Mucosa of gallbladder (tissue), 1 donor: ENCODE results near the gene MRPL20. TPM values are rescaled to one million over a fixed set of nuclear protein-coding genes. Genes with fewer than 3 reads are reported as not detected.
"Not testable (repeated sequence)": the region's sequence is repeated elsewhere in the genome, so short reads cannot be mapped to it uniquely, and the experiment has no call there.

Experiments
- DNase-seq: peaks from one replicate; pipeline ENCODE4 v3.0.0-alpha.2; 2020; ENCODE audit warnings: low spot score
- total RNA-seq: library from RNA; stranded (reverse); gene quantifications from one replicate; pipeline ENCODE4 v1.2.1, GENCODE V29; 2021
- donor health status: DM: no; HTN: no; CAD: no.

MRPL20 gene
- total RNA-seq, 1 donor from 2014 or later, result 99.2 TPM

GRCh38 chr1:1437033-1437903, 30.2 kb upstream of the MRPL20 start:
- DNase-seq, result no peak

- DNase-seq, result no peak
Observed at GRCh38 chr1:1436630-1437032, 29.5 kb upstream of the MRPL20 start.

GRCh38 chr1:1435911-1436629, 29.0 kb upstream of the MRPL20 start:
- DNase-seq, result no peak

GRCh38 chr1:1435106-1435903, 28.2 kb upstream of the MRPL20 start, which contains the start of gene VWA1:
VWA1 (plus strand) TSS chr1:1435690; CDS start chr1:1435749, 59 bp downstream.
- DNase-seq, result peak; percentile 65

GRCh38 chr1:1434824-1435105, 27.7 kb upstream of the MRPL20 start:
- DNase-seq, result no peak

GRCh38 chr1:1434131-1434823, 27.2 kb upstream of the MRPL20 start:
- peak; percentile 41 for DNase-seq

GRCh38 chr1:1433804-1434130, 26.7 kb upstream of the MRPL20 start:
- DNase-seq, result no peak

GRCh38 chr1:1432951-1433803, 26.1 kb upstream of the MRPL20 start:
- DNase-seq, result peak; percentile 78

GRCh38 chr1:1432274-1432950, 25.3 kb upstream of the MRPL20 start:
- no peak for DNase-seq

GRCh38 chr1:1431845-1432273, 24.8 kb upstream of the MRPL20 start:
- DNase-seq, result no peak

- DNase-seq, result no peak
Observed at GRCh38 chr1:1430992-1431844, 24.1 kb upstream of the MRPL20 start.

- peak; percentile 67 for DNase-seq
Observed at GRCh38 chr1:1430114-1430982, 23.3 kb upstream of the MRPL20 start.

- DNase-seq, result no peak
Observed at GRCh38 chr1:1429671-1430073, 22.6 kb upstream of the MRPL20 start.

GRCh38 chr1:1428967-1429366, 21.9 kb upstream of the MRPL20 start:
- not testable (repeated sequence) for DNase-seq

- no peak for DNase-seq
Observed at GRCh38 chr1:1428174-1428573, 21.1 kb upstream of the MRPL20 start.

- no peak for DNase-seq
Observed at GRCh38 chr1:1427820-1428148, 20.7 kb upstream of the MRPL20 start.

- no peak for DNase-seq
Observed at GRCh38 chr1:1427106-1427819, 20.2 kb upstream of the MRPL20 start.
